Muscle layer of colon (tissue), 2 donors: ENCODE measurements around the gene PTPRG.

ENCODE experiments used
- H3K27ac ChIP-seq: one replicate; pipeline ENCODE4 v1.7.0; 2013; ENCODE audit warnings: low read depth, mild to moderate bottlenecking, low read length, moderate library complexity
- H3K27me3 ChIP-seq, 2 donors: one replicate each; pipeline ENCODE4 v1.7.0; 2013; ENCODE audit warnings: low read length in 2 of 2, mild to moderate bottlenecking in 2 of 2; ENCODE audit not compliant: insufficient read depth in 2 of 2, control insufficient read depth in 1 of 2
- H3K36me3 ChIP-seq: one replicate; pipeline ENCODE4 v1.7.0; 2013; ENCODE audit warnings: mild to moderate bottlenecking, low read length; ENCODE audit not compliant: insufficient read depth
- H3K4me1 ChIP-seq: one replicate; pipeline ENCODE4 v1.7.0; 2013; ENCODE audit warnings: mild to moderate bottlenecking, low read length; ENCODE audit not compliant: insufficient read depth
- H3K4me3 ChIP-seq, 2 donors: one replicate each; pipeline ENCODE4 v1.7.0; 2013; ENCODE audit warnings: low read length in 2 of 2, low read depth in 1 of 2, mild to moderate bottlenecking in 1 of 2, moderate library complexity in 1 of 2
- H3K9ac ChIP-seq: one replicate; pipeline ENCODE4 v1.7.0; 2013; ENCODE audit warnings: low read length
- H3K9me3 ChIP-seq: one replicate; pipeline ENCODE4 v1.7.0; 2013; ENCODE audit warnings: mild to moderate bottlenecking, low read length
- donor health status: abdominal sarcoma.
- donor health status: Adenocarcinoma of cecum.

Gene PTPRG

GRCh38 chr3:62143843-62144450 lies 582.6 kb downstream of the PTPRG start:
- Histone ChIP-seq H3K9ac (no peak overlapping the region), H3K36me3 (no peaks in the 10 kb centered on the region), H3K4me3 (no peak overlapping the region), H3K27ac (no peak overlapping the region), H3K27me3 (no peaks in the 10 kb centered on the region), H3K9me3 (no peaks in the 10 kb centered on the region), H3K4me1 (no peaks in the 10 kb centered on the region)

- no peak overlapping the region for H3K27ac ChIP-seq
- H3K9me3 ChIP-seq, result no peaks in the 10 kb centered on the region
- no peak overlapping the region for H3K4me3 ChIP-seq
- H3K9ac ChIP-seq, result no peak overlapping the region
- no peaks in the 10 kb centered on the region for H3K27me3 ChIP-seq
- no peaks in the 10 kb centered on the region for H3K36me3 ChIP-seq
- no peaks in the 10 kb centered on the region for H3K4me1 ChIP-seq
Observed at GRCh38 chr3:62144482-62144881, 583.1 kb downstream of the PTPRG start.

GRCh38 chr3:62145086-62145757 lies 583.9 kb downstream of the PTPRG start:
- Histone ChIP-seq H3K27me3 (no peaks in the 10 kb centered on the region), H3K27ac (no peak overlapping the region), H3K9ac (no peak overlapping the region), H3K9me3 (no peaks in the 10 kb centered on the region), H3K36me3 (no peaks in the 10 kb centered on the region), H3K4me1 (no peaks in the 10 kb centered on the region), H3K4me3 (no peak overlapping the region)

GRCh38 chr3:62149539-62149938 lies 588.2 kb downstream of the PTPRG start:
- Histone ChIP-seq H3K27me3 (no peaks in the 10 kb centered on the region), H3K27ac (no peak overlapping the region), H3K36me3 (no peaks in the 10 kb centered on the region), H3K4me1 (no peaks in the 10 kb centered on the region), H3K4me3 (no peak overlapping the region), H3K9me3 (no peaks in the 10 kb centered on the region), H3K9ac (no peak overlapping the region)

- Histone ChIP-seq H3K9me3 (no peaks in the 10 kb centered on the region), H3K27me3 (no peaks in the 10 kb centered on the region), H3K36me3 (no peaks in the 10 kb centered on the region), H3K27ac (no peak overlapping the region), H3K4me3 (no peak overlapping the region), H3K4me1 (no peaks in the 10 kb centered on the region), H3K9ac (no peak overlapping the region)
Observed at GRCh38 chr3:62149962-62150361, 588.6 kb downstream of the PTPRG start.

GRCh38 chr3:62151591-62151990 lies 590.2 kb downstream of the PTPRG start:
- H3K4me1 ChIP-seq, result no peaks in the 10 kb centered on the region
- H3K4me3 ChIP-seq, result no peak overlapping the region
- H3K9ac ChIP-seq, result no peak overlapping the region
- no peaks in the 10 kb centered on the region for H3K27me3 ChIP-seq
- H3K9me3 ChIP-seq, result no peaks in the 10 kb centered on the region
- H3K36me3 ChIP-seq, result no peaks in the 10 kb centered on the region
- no peak overlapping the region for H3K27ac ChIP-seq

GRCh38 chr3:62153231-62153630 lies 591.9 kb downstream of the PTPRG start:
- Histone ChIP-seq H3K4me3 (no peak overlapping the region), H3K9ac (no peak overlapping the region), H3K9me3 (no peaks in the 10 kb centered on the region), H3K27ac (no peak overlapping the region), H3K36me3 (peaks cover 6% of the 10 kb centered on the region), H3K27me3 (no peaks in the 10 kb centered on the region), H3K4me1 (peaks cover 3% of the 10 kb centered on the region)

- H3K27ac ChIP-seq, result no peak overlapping the region
- no peak overlapping the region for H3K9ac ChIP-seq
- H3K36me3 ChIP-seq, result peaks cover 6% of the 10 kb centered on the region
- H3K4me1 ChIP-seq, result peaks cover 17% of the 10 kb centered on the region
- H3K4me3 ChIP-seq, result no peak overlapping the region
- H3K9me3 ChIP-seq, result no peaks in the 10 kb centered on the region
- no peaks in the 10 kb centered on the region for H3K27me3 ChIP-seq
Observed at GRCh38 chr3:62154457-62155148, 593.2 kb downstream of the PTPRG start.

GRCh38 chr3:62159056-62159708 lies 597.8 kb downstream of the PTPRG start:
- Histone ChIP-seq H3K27me3 (no peaks in the 10 kb centered on the region), H3K4me1 (peaks cover 30% of the 10 kb centered on the region), H3K27ac (no peak overlapping the region), H3K4me3 (no peak overlapping the region), H3K36me3 (peaks cover 6% of the 10 kb centered on the region), H3K9me3 (no peaks in the 10 kb centered on the region), H3K9ac (no peak overlapping the region)

GRCh38 chr3:62159709-62160092 lies 598.3 kb downstream of the PTPRG start:
- Histone ChIP-seq H3K27ac (no peak overlapping the region), H3K4me1 (peaks cover 30% of the 10 kb centered on the region), H3K36me3 (peaks cover 6% of the 10 kb centered on the region), H3K4me3 (no peak overlapping the region), H3K27me3 (no peaks in the 10 kb centered on the region), H3K9ac (no peak overlapping the region), H3K9me3 (no peaks in the 10 kb centered on the region)

- H3K4me3 ChIP-seq, result no peak overlapping the region
- no peaks in the 10 kb centered on the region for H3K27me3 ChIP-seq
- H3K9ac ChIP-seq, result no peak overlapping the region
- H3K4me1 ChIP-seq, result peaks cover 30% of the 10 kb centered on the region
- H3K9me3 ChIP-seq, result no peaks in the 10 kb centered on the region
- no peak overlapping the region for H3K27ac ChIP-seq
- H3K36me3 ChIP-seq, result peaks cover 6% of the 10 kb centered on the region
Observed at GRCh38 chr3:62161371-62161770, 600.0 kb downstream of the PTPRG start.
